IgD-negative memory B cell (primary cell): ENCODE measurements around the gene PRKN. TPM values are rescaled to one million over a fixed set of nuclear protein-coding genes. Genes with fewer than 3 reads are reported as not detected.

Experiments
- H3K27ac Mint-ChIP-seq, 3 donors: one replicate each; pipeline ENCODE4 v1.8.0; 2020 to 2022; ENCODE audit warnings: mild to moderate bottlenecking in 3 of 3, mixed read lengths in 3 of 3, moderate library complexity in 1 of 3
- H3K27me3 Mint-ChIP-seq: one replicate; pipeline ENCODE4 v1.8.0; 2021; ENCODE audit warnings: mixed read lengths
- H3K36me3 Mint-ChIP-seq: one replicate; pipeline ENCODE4 v1.8.0; 2020; ENCODE audit warnings: mild to moderate bottlenecking, mixed read lengths
- H3K4me1 Mint-ChIP-seq, 3 donors: one replicate each; pipeline ENCODE4 v1.8.0; 2020 to 2022; ENCODE audit warnings: mixed read lengths in 3 of 3, mild to moderate bottlenecking in 1 of 3
- H3K4me3 Mint-ChIP-seq, 4 donors: one replicate each; pipeline ENCODE4 v1.8.0; 2020 to 2022; ENCODE audit warnings: mild to moderate bottlenecking in 4 of 4, mixed read lengths in 4 of 4, moderate library complexity in 3 of 4
- H3K9me3 Mint-ChIP-seq, 3 donors: one replicate each; pipeline ENCODE4 v1.8.0; 2020 to 2021; ENCODE audit warnings: mixed read lengths in 3 of 3, mild to moderate bottlenecking in 1 of 3
- polyA plus RNA-seq: library from polyadenylated mRNA; unstranded; fragments of 300-500 nt; fragmentation: Illumina TruSeq; gene quantifications from one replicate; pipeline ENCODE4 v1.2.3, GENCODE V29; 2021

The PRKN gene
- polyA plus RNA-seq, 1 donor from 2014 or later, result 0.55 TPM

DNA sequence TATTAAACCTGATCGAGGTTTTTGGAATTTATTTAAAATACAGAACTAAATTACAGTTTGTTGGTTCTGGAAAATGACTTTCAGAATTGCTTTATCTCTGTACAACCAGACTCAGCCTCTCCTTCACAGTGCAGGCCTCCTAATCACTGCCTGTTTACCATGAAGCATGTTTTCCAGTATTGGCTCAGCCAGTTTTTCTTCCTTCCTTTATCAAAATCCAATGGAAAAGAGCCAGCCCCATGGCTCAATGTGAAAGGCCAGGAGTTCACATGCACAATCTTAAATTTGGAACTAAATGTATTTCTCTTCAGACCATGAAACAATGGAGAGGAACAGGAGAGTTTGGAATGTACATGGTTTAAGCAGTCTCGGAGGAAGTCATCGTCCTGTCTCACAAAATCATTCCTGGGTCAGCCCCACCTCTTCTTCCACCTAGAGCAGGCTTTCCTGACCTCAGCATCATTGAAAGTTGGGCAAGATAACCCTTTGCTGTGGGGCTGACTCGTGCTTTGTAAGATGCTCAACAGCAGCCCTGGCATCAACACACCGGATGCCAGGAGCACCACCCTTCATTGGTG, 772.8 kb downstream of the PRKN start:
- Mint-ChIP-seq H3K4me1 (no peaks in the 10 kb centered on the region), H3K27ac (no peak overlapping the region), H3K4me3 (no peak overlapping the region), H3K27me3 (no peaks in the 10 kb centered on the region), H3K9me3 (peaks cover 0 to 6% (median 0%) of the 10 kb centered on the region in 3 donors), H3K36me3 (peaks cover 2% of the 10 kb centered on the region)

DNA sequence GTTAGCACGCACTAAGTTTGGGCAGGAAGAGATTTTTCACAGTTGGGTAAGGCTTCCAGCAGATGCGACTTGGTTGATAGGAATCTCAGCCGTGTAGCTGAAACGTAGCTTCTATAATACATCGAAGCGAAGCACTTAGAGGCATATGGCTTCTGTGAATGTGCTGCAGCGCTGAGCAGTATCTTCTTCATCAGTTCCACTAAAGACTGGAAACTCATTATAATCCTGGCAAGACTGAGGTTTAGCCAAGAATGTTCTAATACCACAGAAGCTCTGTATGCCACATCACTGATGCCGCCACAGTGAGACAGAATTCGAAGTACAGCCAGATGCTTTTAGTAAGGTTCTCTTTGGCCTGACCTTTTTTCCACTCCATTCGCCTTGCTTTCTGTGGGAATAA, 773.5 kb downstream of the PRKN start:
- H3K36me3 Mint-ChIP-seq, result peaks cover 2% of the 10 kb centered on the region
- no peak overlapping the region for H3K27ac Mint-ChIP-seq
- no peaks in the 10 kb centered on the region for H3K4me1 Mint-ChIP-seq
- peaks cover 0 to 3% (median 0%) of the 10 kb centered on the region in 3 donors for H3K9me3 Mint-ChIP-seq
- H3K27me3 Mint-ChIP-seq, result no peaks in the 10 kb centered on the region
- no peak overlapping the region for H3K4me3 Mint-ChIP-seq

DNA sequence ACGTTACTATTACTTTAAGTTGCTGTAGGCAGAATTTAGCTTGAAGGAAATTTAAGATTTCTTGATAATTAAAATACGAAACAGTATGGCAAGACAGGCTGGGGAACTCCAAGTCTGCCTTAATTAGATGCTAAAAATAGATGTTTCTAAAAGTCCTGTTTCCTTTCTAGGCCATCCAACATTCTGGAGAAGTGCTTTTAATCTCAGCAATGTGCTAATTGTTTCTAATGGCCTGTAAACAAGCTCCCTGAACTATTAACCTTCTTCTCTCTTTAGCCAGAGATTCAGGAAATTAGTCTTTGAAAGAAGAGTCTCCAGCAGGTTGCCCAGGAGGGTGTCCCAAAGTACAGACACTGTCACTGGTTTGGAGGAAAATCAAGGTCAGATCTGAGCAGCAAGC, 776.4 kb downstream of the PRKN start:
- Mint-ChIP-seq H3K27me3 (no peaks in the 10 kb centered on the region), H3K9me3 (peaks cover 0 to 2% (median 0%) of the 10 kb centered on the region in 3 donors), H3K4me1 (no peaks in the 10 kb centered on the region), H3K36me3 (no peaks in the 10 kb centered on the region), H3K27ac (no peak overlapping the region), H3K4me3 (no peak overlapping the region)

DNA sequence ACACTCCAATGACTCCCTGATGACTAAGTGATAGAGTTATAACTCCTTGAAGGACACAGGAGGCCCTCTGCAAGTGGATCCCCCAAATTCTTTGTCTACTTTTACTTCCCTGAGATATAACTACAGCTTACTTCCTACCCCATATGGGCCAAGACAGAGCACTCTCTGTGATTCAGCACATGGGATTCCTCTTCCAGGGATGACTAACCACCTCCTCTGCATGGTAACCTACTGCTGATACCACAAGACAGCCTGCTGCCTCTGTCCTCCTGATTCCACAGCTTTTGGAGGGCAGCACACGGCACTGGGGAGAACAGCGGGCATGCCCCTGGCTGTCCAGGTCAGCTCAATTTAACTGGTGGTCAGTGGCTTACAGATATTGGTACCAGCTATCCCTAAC, 778.0 kb downstream of the PRKN start:
- H3K4me3 Mint-ChIP-seq, result no peak overlapping the region
- H3K27me3 Mint-ChIP-seq, result no peaks in the 10 kb centered on the region
- no peaks in the 10 kb centered on the region for H3K4me1 Mint-ChIP-seq
- H3K36me3 Mint-ChIP-seq, result no peaks in the 10 kb centered on the region
- H3K27ac Mint-ChIP-seq, result no peak overlapping the region
- H3K9me3 Mint-ChIP-seq, result peaks cover 0 to 2% (median 0%) of the 10 kb centered on the region in 3 donors

DNA sequence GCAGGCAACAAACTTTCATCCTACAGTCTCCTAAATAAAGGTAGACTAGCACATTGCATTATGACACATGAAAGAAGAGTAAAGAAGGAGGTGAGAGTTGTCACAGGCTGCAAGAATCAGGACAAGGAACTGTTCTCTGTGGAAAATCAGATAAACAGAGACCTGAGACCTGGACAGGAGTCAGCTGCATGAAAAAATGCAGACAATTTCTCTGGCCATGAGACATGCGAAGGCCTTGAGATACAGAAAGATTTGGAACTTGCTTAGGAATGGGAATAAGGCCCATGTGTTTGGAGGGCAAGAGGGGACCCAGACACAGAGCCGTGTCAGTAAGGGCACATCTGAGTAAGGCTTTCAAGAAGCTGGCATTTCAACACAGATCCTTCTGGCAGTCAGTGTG, 779.1 kb downstream of the PRKN start:
- Mint-ChIP-seq H3K4me1 (no peaks in the 10 kb centered on the region), H3K27ac (no peak overlapping the region), H3K27me3 (no peaks in the 10 kb centered on the region), H3K9me3 (peaks cover 0 to 2% (median 0%) of the 10 kb centered on the region in 3 donors), H3K4me3 (no peak overlapping the region), H3K36me3 (no peaks in the 10 kb centered on the region)

GRCh38 chr6:161947371-161947770, 780.2 kb downstream of the PRKN start:
- Mint-ChIP-seq H3K27ac (no peak overlapping the region), H3K9me3 (peaks cover 0 to 2% (median 0%) of the 10 kb centered on the region in 3 donors), H3K4me1 (no peaks in the 10 kb centered on the region), H3K36me3 (no peaks in the 10 kb centered on the region), H3K4me3 (no peak overlapping the region), H3K27me3 (no peaks in the 10 kb centered on the region)

DNA sequence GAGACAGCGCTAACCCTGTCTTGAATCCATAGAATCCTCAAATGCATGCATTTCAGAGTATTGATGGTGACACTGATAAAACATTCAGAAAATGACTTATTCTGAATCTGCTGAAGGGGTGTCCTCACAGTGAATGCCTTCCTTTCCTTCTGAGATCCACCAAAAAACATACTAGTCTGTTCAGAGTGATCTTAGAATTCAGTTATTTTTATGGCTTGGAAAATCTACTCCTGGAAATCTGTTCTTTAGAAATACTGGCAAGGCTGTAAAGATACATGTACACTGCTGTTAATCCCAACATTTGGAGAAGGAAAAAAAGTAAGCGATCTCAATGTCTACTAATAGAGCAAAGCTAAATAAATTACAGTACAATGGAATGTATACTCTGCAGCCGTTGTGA, 781.1 kb downstream of the PRKN start:
- no peak overlapping the region for H3K4me3 Mint-ChIP-seq
- no peak overlapping the region for H3K27ac Mint-ChIP-seq
- peaks cover 0 to 2% (median 0%) of the 10 kb centered on the region in 3 donors for H3K9me3 Mint-ChIP-seq
- no peaks in the 10 kb centered on the region for H3K27me3 Mint-ChIP-seq
- no peaks in the 10 kb centered on the region for H3K4me1 Mint-ChIP-seq
- H3K36me3 Mint-ChIP-seq, result no peaks in the 10 kb centered on the region

- no peaks in the 10 kb centered on the region for H3K4me1 Mint-ChIP-seq
- no peaks in the 10 kb centered on the region for H3K36me3 Mint-ChIP-seq
- no peaks in the 10 kb centered on the region for H3K9me3 Mint-ChIP-seq
- no peak overlapping the region for H3K27ac Mint-ChIP-seq
- H3K27me3 Mint-ChIP-seq, result no peaks in the 10 kb centered on the region
- H3K4me3 Mint-ChIP-seq, result no peak overlapping the region
Measured at GRCh38 chr6:161943561-161943960, 784.0 kb downstream of the PRKN start.

- H3K9me3 Mint-ChIP-seq, result peaks cover 0 to 7% (median 2%) of the 10 kb centered on the region in 3 donors
- no peaks in the 10 kb centered on the region for H3K36me3 Mint-ChIP-seq
- no peak overlapping the region for H3K4me3 Mint-ChIP-seq
- no peaks in the 10 kb centered on the region for H3K4me1 Mint-ChIP-seq
- H3K27ac Mint-ChIP-seq, result peak overlapping the region in 1 of 3 donors; percentile 2
- H3K27me3 Mint-ChIP-seq, result no peaks in the 10 kb centered on the region
Measured at GRCh38 chr6:161941565-161941964, 786.0 kb downstream of the PRKN start.

- no peak overlapping the region for H3K4me3 Mint-ChIP-seq
Measured at GRCh38 chr6:161940519-161940918, 787.0 kb downstream of the PRKN start.

DNA sequence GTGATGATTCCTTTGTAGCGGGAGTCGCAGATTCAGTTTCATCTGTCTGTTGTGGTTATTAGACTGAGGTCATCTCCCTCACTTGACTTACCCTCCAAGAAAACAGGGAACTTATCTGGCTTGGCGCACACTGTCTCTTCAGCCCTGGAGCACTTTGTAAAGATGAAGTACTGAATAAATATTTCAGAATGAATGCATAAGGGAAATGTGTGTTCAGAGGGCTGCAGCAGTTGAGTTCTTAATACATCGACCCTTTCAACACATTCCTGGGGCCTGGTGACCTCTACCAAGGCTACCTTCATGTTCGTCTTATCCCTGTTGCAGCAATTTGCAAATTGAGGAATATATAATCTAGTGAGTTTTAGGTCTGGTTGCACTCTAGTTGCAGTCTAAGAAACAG, 801.2 kb downstream of the PRKN start:
- Mint-ChIP-seq H3K4me1 (no peaks in the 10 kb centered on the region), H3K4me3 (no peak overlapping the region), H3K27ac (no peak overlapping the region), H3K36me3 (peaks cover 2% of the 10 kb centered on the region), H3K27me3 (no peaks in the 10 kb centered on the region), H3K9me3 (peaks cover 0 to 4% (median 0%) of the 10 kb centered on the region in 3 donors)

More at GRCh38 chr6:161940519-161940918, 787.0 kb downstream of the PRKN start:
- Mint-ChIP-seq H3K27ac (no peak overlapping the region), H3K4me1 (no peaks in the 10 kb centered on the region), H3K27me3 (no peaks in the 10 kb centered on the region), H3K36me3 (no peaks in the 10 kb centered on the region), H3K9me3 (peaks cover 0 to 11% (median 2%) of the 10 kb centered on the region in 3 donors)

- H3K4me3 Mint-ChIP-seq, result no peak overlapping the region
- H3K27ac Mint-ChIP-seq, result no peak overlapping the region
- H3K9me3 Mint-ChIP-seq, result peaks cover 0 to 4% (median 0%) of the 10 kb centered on the region in 3 donors
- H3K36me3 Mint-ChIP-seq, result peaks cover 2% of the 10 kb centered on the region
- H3K4me1 Mint-ChIP-seq, result no peaks in the 10 kb centered on the region
- H3K27me3 Mint-ChIP-seq, result no peaks in the 10 kb centered on the region
Measured at GRCh38 chr6:161924516-161925116, 803.0 kb downstream of the PRKN start.

DNA sequence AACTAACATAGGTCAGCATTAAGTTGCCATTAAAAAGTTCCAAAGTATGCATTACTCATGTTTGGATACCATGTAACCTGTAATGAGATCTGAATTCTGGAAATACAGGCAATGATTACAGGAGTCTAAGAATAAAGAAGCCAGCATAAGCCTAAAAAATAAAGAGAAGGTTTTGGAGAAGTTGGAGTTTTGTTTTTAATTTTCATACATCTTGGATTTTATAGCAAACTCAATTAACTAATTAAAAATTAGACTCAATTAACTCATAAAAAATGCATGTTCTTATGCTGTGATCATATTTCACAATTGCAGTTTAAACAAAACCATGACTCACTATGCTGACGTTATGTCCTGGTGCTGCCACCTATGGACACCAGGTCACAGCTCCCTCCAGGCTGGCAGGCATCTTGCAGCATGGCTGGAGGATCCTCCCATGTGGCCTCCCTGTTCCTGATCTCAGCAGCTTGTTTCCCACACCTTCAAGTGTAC, 804.9 kb downstream of the PRKN start:
- Mint-ChIP-seq H3K4me3 (no peak overlapping the region), H3K36me3 (no peaks in the 10 kb centered on the region), H3K4me1 (no peaks in the 10 kb centered on the region), H3K9me3 (peaks cover 0 to 5% (median 2%) of the 10 kb centered on the region in 3 donors), H3K27me3 (no peaks in the 10 kb centered on the region), H3K27ac (no peak overlapping the region)

DNA sequence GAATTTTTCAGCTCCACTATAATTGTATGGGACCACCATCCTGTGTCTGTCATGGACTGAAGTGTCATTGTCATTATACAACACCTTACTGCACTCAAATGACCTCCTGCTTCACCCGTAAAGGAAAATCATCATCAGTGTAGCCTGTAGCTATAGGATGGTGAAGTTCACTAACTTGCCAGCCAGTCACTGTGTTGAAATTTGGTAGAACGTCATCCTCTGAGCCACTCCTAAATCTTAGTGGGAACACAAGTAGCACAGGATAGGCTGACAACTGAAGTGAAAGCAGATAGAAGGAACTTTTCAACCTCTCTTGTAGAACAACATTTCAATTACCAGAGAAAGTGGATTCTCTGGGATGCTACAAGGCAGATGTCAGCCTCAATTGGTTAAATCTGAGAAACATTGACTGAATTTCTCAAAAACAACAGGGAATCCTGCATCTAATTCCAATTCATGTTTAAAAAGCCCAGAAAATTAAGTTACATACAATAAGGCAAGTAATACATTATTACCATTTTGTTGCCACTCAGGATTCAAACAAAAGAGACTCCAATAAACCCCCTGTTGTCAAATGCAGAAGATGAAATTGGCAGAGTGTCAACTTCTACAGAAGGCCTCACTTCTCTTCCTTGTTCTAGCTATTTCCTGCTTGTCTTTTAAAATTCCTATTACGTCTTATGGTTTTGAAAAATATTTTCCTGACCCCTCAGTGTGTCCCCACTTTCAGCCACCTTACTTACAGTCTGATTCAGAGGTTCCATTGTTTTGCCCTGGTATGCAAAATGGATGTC, 805.8 kb downstream of the PRKN start:
- Mint-ChIP-seq H3K4me1 (no peaks in the 10 kb centered on the region), H3K27me3 (no peaks in the 10 kb centered on the region), H3K9me3 (peaks cover 0 to 5% (median 0%) of the 10 kb centered on the region in 3 donors), H3K36me3 (no peaks in the 10 kb centered on the region), H3K4me3 (peak overlapping the region in 1 of 4 donors; percentile 4), H3K27ac (no peak overlapping the region)

DNA sequence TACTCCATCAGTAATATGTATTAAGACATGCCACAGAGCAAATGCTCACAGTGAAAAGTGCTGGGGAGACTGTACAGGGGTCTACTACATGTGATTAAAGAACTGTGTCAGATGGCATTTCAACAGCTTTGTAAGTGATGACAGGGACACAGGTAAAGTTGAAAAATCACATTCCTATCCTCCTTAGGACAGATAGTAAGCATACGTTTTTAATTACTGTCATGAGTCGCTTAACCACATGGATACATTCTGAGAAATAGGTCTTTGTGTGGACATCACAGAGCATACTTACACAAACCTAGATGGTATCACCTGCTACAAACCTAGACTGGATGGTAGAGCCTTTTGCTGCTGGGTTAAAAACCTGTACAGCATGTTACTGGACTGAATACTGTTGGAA, 807.9 kb downstream of the PRKN start:
- H3K4me1 Mint-ChIP-seq, result no peaks in the 10 kb centered on the region
- no peaks in the 10 kb centered on the region for H3K27me3 Mint-ChIP-seq
- H3K4me3 Mint-ChIP-seq, result no peak overlapping the region
- no peak overlapping the region for H3K27ac Mint-ChIP-seq
- H3K9me3 Mint-ChIP-seq, result peaks cover 0 to 5% (median 0%) of the 10 kb centered on the region in 3 donors
- no peaks in the 10 kb centered on the region for H3K36me3 Mint-ChIP-seq
